ENCODE data around the gene MKNK1.

MKNK1 gene

GRCh38 chr1:46595127-46595526, 8.9 kb downstream of the MKNK1 start:
- DNase-seq, result no peak

- DNase-seq, result no peak
Observed at GRCh38 chr1:46594063-46594462, 10.0 kb downstream of the MKNK1 start.

- no peak for DNase-seq
Observed at GRCh38 chr1:46592823-46593222, 11.2 kb downstream of the MKNK1 start.

DNA sequence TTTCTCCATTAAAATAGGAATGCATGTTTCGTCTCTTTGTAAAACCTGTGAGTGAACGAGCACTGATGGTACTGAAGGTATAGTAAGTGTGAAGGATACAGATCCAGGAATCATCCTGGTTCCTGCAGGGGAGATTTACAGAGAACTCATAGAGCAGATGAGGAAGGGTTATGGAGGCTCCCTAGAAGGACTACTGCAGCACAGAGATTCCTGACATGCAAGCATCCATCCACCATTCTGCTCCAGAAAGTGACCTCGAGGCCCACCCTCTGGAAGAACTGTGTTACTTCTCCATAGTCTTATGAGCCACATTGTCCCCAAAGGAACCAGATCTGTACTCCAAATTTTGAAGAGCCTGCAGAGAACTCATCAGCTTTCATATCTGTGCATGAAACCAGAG, 14.5 kb downstream of the MKNK1 start:
- DNase-seq, result no peak

- DNase-seq, result no peak
Observed at GRCh38 chr1:46587069-46587468, 17.0 kb downstream of the MKNK1 start.

GRCh38 chr1:46585312-46585938, 18.6 kb downstream of the MKNK1 start:
- DNase-seq, result no peak

GRCh38 chr1:46583494-46583893, 20.6 kb downstream of the MKNK1 start:
- DNase-seq, result no peak

GRCh38 chr1:46582972-46583371, 21.1 kb downstream of the MKNK1 start:
- DNase-seq, result no peak

GRCh38 chr1:46581681-46582455, 22.2 kb downstream of the MKNK1 start:
- no peak for DNase-seq

DNA sequence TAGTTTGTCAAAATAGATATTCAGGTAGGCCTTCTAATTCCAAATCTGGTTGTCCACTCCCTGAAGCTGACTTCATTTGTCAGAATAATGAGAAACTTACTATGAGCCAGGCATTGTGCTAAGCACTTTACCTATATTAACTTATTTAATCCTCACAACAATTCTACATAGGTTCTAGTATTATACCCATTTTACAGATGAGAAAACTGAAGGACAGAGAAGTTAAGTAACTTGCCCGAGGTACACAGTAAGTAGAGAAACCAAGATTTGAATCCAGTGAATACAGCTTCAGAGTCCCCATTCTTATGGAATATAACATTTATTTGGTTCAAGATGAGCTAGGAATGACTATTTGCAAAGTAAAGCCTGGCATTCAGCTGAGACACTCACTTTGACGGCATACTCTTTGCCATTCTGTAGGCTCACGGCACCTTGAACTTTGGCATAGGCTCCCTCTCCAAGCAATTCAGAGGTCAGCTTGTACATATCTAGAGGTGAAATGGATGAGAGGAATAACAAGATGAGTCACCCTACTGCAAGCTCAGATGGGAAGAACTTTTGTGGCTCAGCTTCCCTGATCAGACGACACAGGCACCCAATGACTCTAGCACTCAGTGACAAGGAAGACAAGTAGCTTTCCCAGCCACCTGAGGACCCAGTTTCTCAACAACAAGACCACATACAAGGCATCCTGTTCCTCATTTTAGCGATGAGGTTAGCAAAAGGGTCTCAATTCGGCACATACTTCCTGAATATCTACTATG, 23.7 kb downstream of the MKNK1 start:
- DNase-seq, result no peak

GRCh38 chr1:46577671-46578070, 26.4 kb downstream of the MKNK1 start:
- no peak for DNase-seq

GRCh38 chr1:46576596-46576995, 27.5 kb downstream of the MKNK1 start:
- no peak for DNase-seq

DNA sequence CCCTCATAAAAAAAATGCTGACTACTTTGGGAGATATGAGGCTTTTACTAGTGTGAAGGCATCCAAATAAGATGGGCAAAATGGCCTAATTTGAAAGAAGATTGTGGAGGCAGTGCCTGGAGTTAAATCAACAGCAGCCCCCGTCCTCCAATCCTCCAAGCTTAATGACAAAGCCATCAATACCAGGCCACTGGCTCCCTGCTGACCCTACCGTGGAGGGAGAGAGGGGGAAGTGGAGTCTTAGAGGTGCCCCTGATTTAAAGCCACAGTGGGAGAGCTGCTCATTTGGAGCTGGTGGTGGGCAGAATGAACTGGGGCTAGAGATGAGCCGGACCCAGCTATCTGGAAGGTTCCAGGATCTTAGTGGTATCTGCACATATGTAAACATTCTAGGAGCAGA, 28.3 kb downstream of the MKNK1 start:
- no peak for DNase-seq

DNA sequence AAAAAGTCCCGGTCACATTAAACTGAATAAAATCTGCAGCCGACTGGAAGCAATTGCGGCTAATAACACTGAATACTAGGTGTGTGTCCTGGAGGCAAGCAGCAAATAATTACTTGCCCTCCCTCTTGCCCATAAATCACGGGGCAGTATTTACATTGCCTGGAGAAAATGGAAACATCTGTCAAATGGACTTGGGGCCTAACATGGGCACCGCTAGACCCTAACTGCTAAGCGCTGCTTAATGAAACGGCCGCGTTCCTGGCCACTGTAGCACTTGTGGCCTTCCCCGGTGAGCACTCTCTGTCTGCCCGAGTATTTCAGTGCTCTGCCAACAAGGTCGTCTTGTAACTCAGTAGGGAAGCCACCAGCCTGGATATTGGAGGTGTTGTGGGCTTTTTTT, 28.8 kb downstream of the MKNK1 start:
- DNase-seq, result peak; percentile 2

- no peak for DNase-seq
Observed at GRCh38 chr1:46571691-46572225, 32.3 kb downstream of the MKNK1 start.

DNA sequence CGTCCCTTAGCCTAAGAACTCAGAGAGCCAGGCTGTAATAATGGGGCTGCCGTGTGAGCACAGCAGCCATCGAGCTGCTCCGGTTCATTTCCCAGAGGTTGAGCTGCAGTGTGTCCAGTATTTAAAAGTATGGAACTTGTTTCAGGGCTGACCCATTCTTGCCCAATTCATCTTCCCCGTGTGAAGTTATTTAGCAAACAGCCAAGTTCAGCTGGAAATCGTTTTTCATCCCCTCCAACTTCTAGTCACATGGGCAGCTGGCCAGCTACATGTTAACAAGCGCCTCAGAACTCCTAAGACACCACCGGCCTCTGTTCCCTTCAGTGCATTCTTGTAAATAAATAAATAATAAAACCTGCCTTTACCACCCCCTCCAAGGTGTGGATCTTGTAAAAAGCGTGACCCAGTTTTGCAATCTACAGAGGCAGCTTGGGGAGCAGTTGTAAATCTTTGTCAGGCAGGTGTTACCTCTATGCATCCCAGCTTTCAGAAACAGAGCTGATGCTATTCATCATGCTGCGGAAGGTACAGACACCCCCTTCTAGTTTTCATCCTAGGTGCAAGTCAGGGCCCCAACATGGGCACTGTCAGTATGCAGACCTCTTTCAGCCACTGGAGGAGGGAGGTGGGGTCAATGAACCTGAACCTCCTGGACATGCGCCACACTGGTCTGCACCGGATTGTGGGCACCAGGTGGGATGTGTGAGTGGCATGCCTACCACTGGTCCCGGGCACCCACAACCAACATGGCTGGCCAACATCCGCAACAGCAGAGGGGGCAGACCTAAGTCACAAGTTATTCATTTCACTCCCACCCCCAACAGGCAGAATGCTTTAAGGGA, 34.0 kb downstream of the MKNK1 start:
- no peak for DNase-seq

GRCh38 chr1:46569116-46569515, 35.0 kb downstream of the MKNK1 start:
- no peak for DNase-seq

- no peak for DNase-seq
Observed at GRCh38 chr1:46568461-46568891, 35.6 kb downstream of the MKNK1 start.

GRCh38 chr1:46563341-46563740, 40.7 kb downstream of the MKNK1 start:
- DNase-seq, result no peak

- no peak for DNase-seq
Observed at GRCh38 chr1:46562498-46562897, 41.6 kb downstream of the MKNK1 start.

GRCh38 chr1:46558966-46559365, 45.1 kb downstream of the MKNK1 start:
- no peak for DNase-seq

DNA sequence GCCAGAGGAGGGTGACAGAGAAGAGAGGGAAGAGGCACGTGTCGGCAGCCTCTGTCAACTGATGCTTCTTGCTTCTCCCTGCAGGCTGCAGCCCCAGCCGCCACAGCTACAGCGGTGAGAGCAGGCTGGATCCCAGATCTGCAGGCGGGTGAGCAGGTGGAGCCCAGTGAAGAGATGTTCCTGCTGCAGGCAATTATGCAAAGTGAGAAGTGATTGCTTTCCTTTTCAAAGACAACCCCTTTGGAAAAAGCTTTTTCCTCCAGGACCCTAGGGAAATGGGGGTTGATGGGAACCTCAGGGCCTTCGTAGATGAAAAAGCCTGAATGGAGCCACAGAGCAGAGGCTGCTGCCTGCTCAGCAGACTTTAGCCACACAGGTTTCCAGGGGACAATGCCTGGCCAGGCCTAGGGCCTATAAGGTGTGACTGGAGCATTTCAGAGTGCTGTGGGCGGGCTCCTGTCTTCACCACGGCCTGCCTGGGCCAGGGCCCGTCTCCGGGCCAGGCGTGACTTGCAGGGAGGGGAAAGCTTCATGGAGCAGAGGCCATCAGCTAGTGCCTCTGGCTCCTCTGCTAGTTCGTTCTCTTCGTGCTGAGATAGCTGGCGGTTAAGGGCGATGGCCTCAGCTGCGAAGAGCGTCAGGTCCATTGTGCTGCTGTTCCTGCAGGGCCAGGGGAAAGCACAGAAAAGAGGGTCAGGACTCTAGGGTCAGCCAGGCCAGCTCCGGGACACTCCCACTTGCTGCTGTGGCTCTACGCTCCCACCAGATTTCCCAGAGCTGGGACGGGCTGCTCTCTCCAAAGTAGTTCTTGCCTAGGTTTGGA, 45.7 kb downstream of the MKNK1 start:
- DNase-seq, result peak; percentile 22

All from NCI-H1105 (cell line).